Fibroblast of mammary gland (primary cell): Measurements from ENCODE around the gene OPCML.

ENCODE experiments used
- DNase-seq: peaks from one replicate; pipeline ENCODE4 v3.0.0-alpha.2; 2010; ENCODE audit warnings: low read depth
- H3K4me3 ChIP-seq: 2 replicates; pipeline ENCODE4 v1.5.1; 2011; ENCODE audit warnings: low read depth, mild to moderate bottlenecking, low read length, moderate library complexity; ENCODE audit not compliant: control insufficient read depth
- CTCF ChIP-seq: conservative IDR thresholded peaks from 2 replicates; pipeline ENCODE4 v1.5.1; 2011; ENCODE audit warnings: low read depth, low read length, inconsistent platforms; ENCODE audit not compliant: control insufficient read depth, insufficient read depth

The OPCML gene

GRCh38 chr11:132895340-132895739, 637.0 kb downstream of the OPCML start:
- H3K4me3 ChIP-seq: no peak overlapping the region
- TF ChIP-seq CTCF: no peak
- DNase-seq: no peak

- no peak overlapping the region for H3K4me3 ChIP-seq
- no peak for DNase-seq
- TF ChIP-seq CTCF: no peak
Measured at GRCh38 chr11:132894606-132895005, 637.7 kb downstream of the OPCML start.

GRCh38 chr11:132892876-132893275, 639.4 kb downstream of the OPCML start:
- H3K4me3 ChIP-seq: no peak overlapping the region
- TF ChIP-seq CTCF: no peak
- DNase-seq: no peak

GRCh38 chr11:132888226-132888625, 644.1 kb downstream of the OPCML start:
- TF ChIP-seq CTCF: no peak
- H3K4me3 ChIP-seq: no peak overlapping the region

GRCh38 chr11:132886335-132886734, 646.0 kb downstream of the OPCML start:
- no peak overlapping the region for H3K4me3 ChIP-seq
- TF ChIP-seq CTCF: no peak
- DNase-seq: no peak

More at GRCh38 chr11:132888226-132888625, 644.1 kb downstream of the OPCML start:
- DNase-seq: no peak

GRCh38 chr11:132883241-132883640, 649.1 kb downstream of the OPCML start:
- H3K4me3 ChIP-seq: no peak overlapping the region
- DNase-seq: no peak
- no peak for TF ChIP-seq CTCF

GRCh38 chr11:132881622-132882021, 650.7 kb downstream of the OPCML start:
- no peak for DNase-seq
- H3K4me3 ChIP-seq: no peak overlapping the region
- TF ChIP-seq CTCF: no peak
